ENCODE measurements around the gene CAPN14. TPM values are rescaled to one million over a fixed set of nuclear protein-coding genes. Genes with fewer than 3 reads are reported as not detected.

CAPN14 gene
- total RNA-seq, 1 experiment from 2014 or later, result 0.05 TPM

GRCh38 chr2:31204783-31205182 lies 12.5 kb downstream of the CAPN14 start:
- POLR2A ChIA-PET, result no interaction called here
- no TSS peak for BruUV-seq (replicated peaks)
- CTCF ChIA-PET, result no interaction called here
- no peaks in the 10 kb centered on the region for H3K4me1 ChIP-seq (ENCODE audit: control insufficient read depth, insufficient read depth, low read length)
- intact Hi-C loops (cut with micrococcal nuclease; ENCODE audit: unreplicated experiment), result no loop called here
- in situ Hi-C loops (cut with HindIII; ENCODE audit: low pct_unique_long_range_greater_than_20kb, low sequenced_read_pairs), result no loop called here
- H3K4me3 ChIP-seq (ENCODE audit: low read depth in 2 of 2, low read length in 2 of 2), result no peak overlapping the region
- no peak for DNase-seq (ENCODE audit: low read depth, low spot score)
- TF ChIP-seq TCF7L2 (IDR thresholded peaks at IDR 0.05; ENCODE audit: low read depth, low read length), result no peak
- TF ChIP-seq REST (IDR thresholded peaks at IDR 0.05; ENCODE audit: insufficient read depth in 1 of 2, low read depth in 2 of 2, low read length in 1 of 2), result no peak
- TF ChIP-seq POLR2AphosphoS5 (IDR thresholded peaks at IDR 0.05; ENCODE audit: low read depth, low read length), result no peak
- no peak for TF ChIP-seq SIN3A (IDR thresholded peaks at IDR 0.05; ENCODE audit: borderline replicate concordance, insufficient read depth, low read depth, low read length)
- no peak for TF ChIP-seq CTCF (IDR thresholded peaks at IDR 0.05)
- no peaks in the 10 kb centered on the region for H3K9me3 ChIP-seq (ENCODE audit: control insufficient read depth, insufficient read depth, low read depth, low read length)
- no peak overlapping the region for H3K27ac ChIP-seq (ENCODE audit: low read length)
- no peak for ATAC-seq
- no peaks in the 10 kb centered on the region for H3K36me3 ChIP-seq (ENCODE audit: control insufficient read depth, insufficient read depth, low read length)
- peaks cover 2% of the 10 kb centered on the region; the same call in 1 of the 2 replicates for H3K27me3 ChIP-seq (ENCODE audit: control insufficient read depth, insufficient read depth, low read length)

GRCh38 chr2:31203916-31204315 lies 13.4 kb downstream of the CAPN14 start:
- CTCF ChIA-PET, result no interaction called here

More at GRCh38 chr2:31203916-31204315, 13.4 kb downstream of the CAPN14 start:
- DNase-seq (ENCODE audit: low read depth, low spot score), result no peak
- no peaks in the 10 kb centered on the region for H3K36me3 ChIP-seq (ENCODE audit: control insufficient read depth, insufficient read depth, low read length)
- no peaks in the 10 kb centered on the region for H3K9me3 ChIP-seq (ENCODE audit: control insufficient read depth, insufficient read depth, low read depth, low read length)
- intact Hi-C loops (cut with micrococcal nuclease; ENCODE audit: unreplicated experiment) (no loop called here), in situ Hi-C loops (cut with HindIII; ENCODE audit: low pct_unique_long_range_greater_than_20kb, low sequenced_read_pairs) (no loop called here)
- H3K27me3 ChIP-seq (ENCODE audit: control insufficient read depth, insufficient read depth, low read length), result peaks cover 2% of the 10 kb centered on the region; the same call in 1 of the 2 replicates
- no peak for ATAC-seq
- H3K4me3 ChIP-seq (ENCODE audit: low read depth in 2 of 2, low read length in 2 of 2), result no peak overlapping the region
- no peak overlapping the region for H3K27ac ChIP-seq (ENCODE audit: low read length)
- POLR2A ChIA-PET, result no interaction called here
- TF ChIP-seq SIN3A (IDR thresholded peaks at IDR 0.05; ENCODE audit: borderline replicate concordance, insufficient read depth, low read depth, low read length), result no peak
- no peak for TF ChIP-seq POLR2AphosphoS5 (IDR thresholded peaks at IDR 0.05; ENCODE audit: low read depth, low read length)
- no peak for TF ChIP-seq TCF7L2 (IDR thresholded peaks at IDR 0.05; ENCODE audit: low read depth, low read length)
- TF ChIP-seq REST (IDR thresholded peaks at IDR 0.05; ENCODE audit: insufficient read depth in 1 of 2, low read depth in 2 of 2, low read length in 1 of 2), result no peak
- no peak for TF ChIP-seq CTCF (IDR thresholded peaks at IDR 0.05)
- BruUV-seq (replicated peaks), result no TSS peak
- no peaks in the 10 kb centered on the region for H3K4me1 ChIP-seq (ENCODE audit: control insufficient read depth, insufficient read depth, low read length)

Measured in Panc1 (cell line).